Measurements from ENCODE around the gene MMP27. TPM values are rescaled to one million over a fixed set of nuclear protein-coding genes. Genes with fewer than 3 reads are reported as not detected.
"Not testable (repeated sequence)": the region's sequence is repeated elsewhere in the genome, so short reads cannot be mapped to it uniquely, and the experiment has no call there.

MMP27 gene, protein sequence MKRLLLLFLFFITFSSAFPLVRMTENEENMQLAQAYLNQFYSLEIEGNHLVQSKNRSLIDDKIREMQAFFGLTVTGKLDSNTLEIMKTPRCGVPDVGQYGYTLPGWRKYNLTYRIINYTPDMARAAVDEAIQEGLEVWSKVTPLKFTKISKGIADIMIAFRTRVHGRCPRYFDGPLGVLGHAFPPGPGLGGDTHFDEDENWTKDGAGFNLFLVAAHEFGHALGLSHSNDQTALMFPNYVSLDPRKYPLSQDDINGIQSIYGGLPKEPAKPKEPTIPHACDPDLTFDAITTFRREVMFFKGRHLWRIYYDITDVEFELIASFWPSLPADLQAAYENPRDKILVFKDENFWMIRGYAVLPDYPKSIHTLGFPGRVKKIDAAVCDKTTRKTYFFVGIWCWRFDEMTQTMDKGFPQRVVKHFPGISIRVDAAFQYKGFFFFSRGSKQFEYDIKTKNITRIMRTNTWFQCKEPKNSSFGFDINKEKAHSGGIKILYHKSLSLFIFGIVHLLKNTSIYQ
- total RNA-seq (not detected), total RNA-seq (0 reads per million in 29 experiments)
- not detected for total RNA-seq (2013)

DNA sequence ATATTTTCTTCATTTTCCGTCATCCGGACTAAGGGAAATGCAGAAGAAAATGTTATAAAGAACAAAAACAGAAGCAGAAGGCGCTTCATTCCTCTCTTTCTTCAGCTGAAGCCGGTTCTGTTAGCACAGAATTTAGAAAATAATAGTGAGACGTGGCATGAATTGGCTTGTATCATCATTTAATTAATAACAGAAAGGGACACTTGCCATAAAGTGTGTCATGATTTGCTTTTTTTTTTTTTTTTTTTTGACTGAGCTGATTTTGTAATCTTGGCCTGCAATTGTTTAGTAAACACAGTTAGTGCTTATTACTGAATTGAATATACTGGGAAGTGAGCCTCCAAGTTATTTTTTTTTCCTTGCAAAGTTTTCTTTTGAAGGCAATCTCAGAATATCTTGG, at the start of gene MMP27:
Gene MMP27, minus strand, starts transcription at position 144 of the 400 bp plus-strand sequence. Its CDS starts 55 bp downstream, at position 89.
- no peaks in the 10 kb centered on the region for H3K36me3 Mint-ChIP-seq
- CTCF ChIA-PET, result no interaction called here
- Histone ChIP-seq H3K4me1 (ENCODE audit: control insufficient read depth in 1 of 2, extremely low read depth in 1 of 2, insufficient read depth in 2 of 2, low read length in 2 of 2) (no peaks in the 10 kb centered on the region), H3K4me3 (ENCODE audit: control insufficient read depth in 1 of 2, extremely low read depth in 1 of 2, low read length in 1 of 2) (no peak within 1 kb of the TSS), H3K9me3 (no peaks in the 10 kb centered on the region), H3K36me3 (ENCODE audit: control insufficient read depth in 2 of 2, extremely low read depth in 1 of 2, insufficient read depth in 1 of 2, low read length in 1 of 2) (no peaks in the 10 kb centered on the region), H3K27me3 (replicated peaks in 1 of 2; ENCODE audit: control insufficient read depth in 2 of 2, extremely low read depth in 1 of 2, insufficient read depth in 2 of 2, low read length in 1 of 2) (no peaks in the 10 kb centered on the region), H3K27ac (ENCODE audit: low read length) (no peak within 1 kb of the TSS)
- no peak within 1 kb of the TSS for H3K4me3 Mint-ChIP-seq
- no peaks in the 10 kb centered on the region for H3K9me3 Mint-ChIP-seq
- peaks cover 4 to 5% of the 10 kb centered on the region in 2 donors for H3K27me3 Mint-ChIP-seq
- ATAC-seq (replicated peaks in 1 of 4) (no peak), DNase-seq (no peak)
- H3K27ac Mint-ChIP-seq, result no peak within 1 kb of the TSS
- peaks cover 0 to 2% (median 2%) of the 10 kb centered on the region in 3 donors for H3K4me1 Mint-ChIP-seq
- POLR2A ChIA-PET, result no interaction called here
- no CpG with 5 or more reads among the region's 5 CpGs for WGBS (ENCODE audit: insufficient coverage)

GRCh38 chr11:102753267-102753666, 47.7 kb upstream of the MMP27 start:
- Histone ChIP-seq H3K9me3 (peaks cover 2% of the 10 kb centered on the region), H3K27ac (ENCODE audit: low read length) (no peak overlapping the region), H3K27me3 (replicated peaks in 1 of 2; ENCODE audit: control insufficient read depth in 2 of 2, extremely low read depth in 1 of 2, insufficient read depth in 2 of 2, low read length in 1 of 2) (peaks cover 0 to 6% of the 10 kb centered on the region in 2 experiments), H3K4me3 (ENCODE audit: control insufficient read depth in 1 of 2, extremely low read depth in 1 of 2, low read length in 1 of 2) (no peak overlapping the region), H3K36me3 (ENCODE audit: control insufficient read depth in 2 of 2, extremely low read depth in 1 of 2, insufficient read depth in 1 of 2, low read length in 1 of 2) (no peaks in the 10 kb centered on the region), H3K4me1 (ENCODE audit: control insufficient read depth in 1 of 2, extremely low read depth in 1 of 2, insufficient read depth in 2 of 2, low read length in 2 of 2) (no peaks in the 10 kb centered on the region)
- ChIA-PET CTCF (no interaction called here), POLR2A (no interaction called here)
- ATAC-seq (replicated peaks in 1 of 4) (no peak), DNase-seq (no peak)
- WGBS (ENCODE audit: insufficient coverage), result no CpG with 5 or more reads among the region's 1 CpG
- Mint-ChIP-seq H3K27ac (no peak overlapping the region), H3K27me3 (peaks cover 18 to 35% of the 10 kb centered on the region in 2 donors), H3K9me3 (peaks cover 0 to 13% (median 3%) of the 10 kb centered on the region in 3 donors), H3K4me3 (no peak overlapping the region), H3K36me3 (no peaks in the 10 kb centered on the region), H3K4me1 (no peaks in the 10 kb centered on the region)

- DNase-seq (no peak), ATAC-seq (replicated peaks in 1 of 4) (no peak)
- Histone ChIP-seq H3K4me1 (ENCODE audit: control insufficient read depth in 1 of 2, extremely low read depth in 1 of 2, insufficient read depth in 2 of 2, low read length in 2 of 2) (no peaks in the 10 kb centered on the region), H3K27ac (ENCODE audit: low read length) (no peak overlapping the region), H3K36me3 (ENCODE audit: control insufficient read depth in 2 of 2, extremely low read depth in 1 of 2, insufficient read depth in 1 of 2, low read length in 1 of 2) (no peaks in the 10 kb centered on the region), H3K9me3 (peaks cover 2% of the 10 kb centered on the region), H3K27me3 (replicated peaks in 1 of 2; ENCODE audit: control insufficient read depth in 2 of 2, extremely low read depth in 1 of 2, insufficient read depth in 2 of 2, low read length in 1 of 2) (peaks cover 0 to 4% of the 10 kb centered on the region in 2 experiments), H3K4me3 (ENCODE audit: control insufficient read depth in 1 of 2, extremely low read depth in 1 of 2, low read length in 1 of 2) (no peak overlapping the region)
- H3K36me3 Mint-ChIP-seq, result no peaks in the 10 kb centered on the region
- H3K9me3 Mint-ChIP-seq, result peaks cover 5 to 19% (median 6%) of the 10 kb centered on the region in 3 donors
- peaks cover 18 to 30% of the 10 kb centered on the region in 2 donors for H3K27me3 Mint-ChIP-seq
- H3K4me1 Mint-ChIP-seq, result no peaks in the 10 kb centered on the region
- POLR2A ChIA-PET, result no interaction called here
- H3K27ac Mint-ChIP-seq, result no peak overlapping the region
- CTCF ChIA-PET, result no interaction called here
- no peak overlapping the region for H3K4me3 Mint-ChIP-seq
Observed at GRCh38 chr11:102751673-102752072, 46.1 kb upstream of the MMP27 start.

GRCh38 chr11:102749101-102749722, 43.6 kb upstream of the MMP27 start:
- H3K4me1 Mint-ChIP-seq, result no peaks in the 10 kb centered on the region
- ChIA-PET CTCF (interaction anchor here in 1 of 2 donors (0.6 kb wide), 1 partner anchor 16 kb away, joined by 3 read pairs; no protein-coding TSS in a partner anchor), POLR2A (no interaction called here)
- no peak overlapping the region for H3K27ac Mint-ChIP-seq
- H3K27me3 Mint-ChIP-seq, result peaks cover 9 to 19% of the 10 kb centered on the region in 2 donors
- peaks cover 5 to 19% (median 6%) of the 10 kb centered on the region in 3 donors for H3K9me3 Mint-ChIP-seq
- Histone ChIP-seq H3K27ac (ENCODE audit: low read length) (no peak overlapping the region), H3K4me3 (ENCODE audit: control insufficient read depth in 1 of 2, extremely low read depth in 1 of 2, low read length in 1 of 2) (no peak overlapping the region), H3K27me3 (replicated peaks in 1 of 2; ENCODE audit: control insufficient read depth in 2 of 2, extremely low read depth in 1 of 2, insufficient read depth in 2 of 2, low read length in 1 of 2) (peaks cover 0 to 4% of the 10 kb centered on the region in 2 experiments), H3K4me1 (ENCODE audit: control insufficient read depth in 1 of 2, extremely low read depth in 1 of 2, insufficient read depth in 2 of 2, low read length in 2 of 2) (no peaks in the 10 kb centered on the region), H3K36me3 (ENCODE audit: control insufficient read depth in 2 of 2, extremely low read depth in 1 of 2, insufficient read depth in 1 of 2, low read length in 1 of 2) (no peaks in the 10 kb centered on the region), H3K9me3 (no peaks in the 10 kb centered on the region)
- H3K4me3 Mint-ChIP-seq, result no peak overlapping the region
- no peaks in the 10 kb centered on the region for H3K36me3 Mint-ChIP-seq
- DNase-seq, result no peak
- no peak for ATAC-seq (replicated peaks in 1 of 4)

DNA sequence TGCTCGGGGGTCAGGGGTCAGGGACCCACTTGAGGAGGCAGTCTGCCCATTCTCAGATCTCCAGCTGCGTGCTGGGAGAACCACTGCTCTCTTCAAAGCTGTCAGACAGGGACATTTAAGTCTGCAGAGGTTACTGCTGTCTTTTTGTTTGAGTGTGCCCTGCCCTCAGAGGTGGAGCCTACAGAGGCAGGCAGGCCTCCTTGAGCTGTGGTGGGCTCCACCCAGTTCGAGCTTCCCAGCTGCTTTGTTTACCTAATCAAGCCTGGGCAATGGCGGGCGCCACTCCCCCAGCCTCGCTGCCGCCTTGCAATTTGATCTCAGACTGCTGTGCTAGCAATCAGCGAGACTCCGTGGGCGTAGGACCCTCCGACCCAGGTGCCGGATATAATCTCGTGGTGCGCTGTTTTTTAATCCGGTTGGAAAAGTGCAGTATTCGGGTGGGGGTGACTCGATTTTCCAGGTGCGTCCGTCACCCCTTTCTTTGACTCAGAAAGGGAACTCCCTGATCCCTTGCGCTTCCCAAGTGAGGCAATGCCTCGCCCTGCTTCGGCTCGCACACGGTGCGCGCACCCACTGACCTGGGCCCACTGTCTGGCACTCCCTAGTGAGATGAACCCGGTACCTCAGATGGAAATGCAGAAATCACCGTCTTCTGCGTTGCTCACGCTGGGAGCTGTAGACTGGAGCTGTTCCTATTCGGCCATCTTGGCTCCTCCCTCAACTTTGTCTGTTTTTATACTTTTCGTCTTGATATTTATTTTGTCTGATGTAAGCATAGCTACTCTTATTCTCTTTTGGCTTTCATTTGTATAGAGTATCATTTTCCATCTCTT, 41.4 kb upstream of the MMP27 start:
- H3K36me3 ChIP-seq (ENCODE audit: control insufficient read depth in 2 of 2, extremely low read depth in 1 of 2, insufficient read depth in 1 of 2, low read length in 1 of 2); H3K4me3 ChIP-seq (ENCODE audit: control insufficient read depth in 1 of 2, extremely low read depth in 1 of 2, low read length in 1 of 2); ATAC-seq (replicated peaks in 1 of 4); H3K27me3 ChIP-seq (replicated peaks in 1 of 2; ENCODE audit: control insufficient read depth in 2 of 2, extremely low read depth in 1 of 2, insufficient read depth in 2 of 2, low read length in 1 of 2); H3K9me3 ChIP-seq; POLR2A ChIA-PET; H3K27ac ChIP-seq (ENCODE audit: low read length); H3K36me3 Mint-ChIP-seq; H3K4me1 ChIP-seq (ENCODE audit: control insufficient read depth in 1 of 2, extremely low read depth in 1 of 2, insufficient read depth in 2 of 2, low read length in 2 of 2); H3K4me1 Mint-ChIP-seq; H3K4me3 Mint-ChIP-seq; H3K27ac Mint-ChIP-seq; DNase-seq: not testable (repeated sequence)
- WGBS (ENCODE audit: insufficient coverage), result 94% methylated on average over 18 of the region's 32 CpGs
- H3K27me3 Mint-ChIP-seq, result peaks cover 6 to 14% of the 10 kb centered on the region in 2 donors
- CTCF ChIA-PET, result interaction anchor here in 1 of 2 donors (0.6 kb wide), 1 partner anchor 78 kb away, joined by 3 read pairs; no protein-coding TSS in a partner anchor
- peaks cover 5 to 19% (median 6%) of the 10 kb centered on the region in 3 donors for H3K9me3 Mint-ChIP-seq

GRCh38 chr11:102734650-102735049, 29.1 kb upstream of the MMP27 start:
- ATAC-seq (replicated peaks in 1 of 4) (no peak), DNase-seq (no peak)
- Mint-ChIP-seq H3K4me1 (no peaks in the 10 kb centered on the region), H3K9me3 (peaks cover 0 to 3% (median 0%) of the 10 kb centered on the region in 3 donors), H3K27ac (no peak overlapping the region), H3K36me3 (no peaks in the 10 kb centered on the region), H3K27me3 (peaks cover 5 to 10% of the 10 kb centered on the region in 2 donors), H3K4me3 (no peak overlapping the region)
- Histone ChIP-seq H3K27me3 (replicated peaks in 1 of 2; ENCODE audit: control insufficient read depth in 2 of 2, extremely low read depth in 1 of 2, insufficient read depth in 2 of 2, low read length in 1 of 2) (peaks cover 0 to 8% of the 10 kb centered on the region in 2 experiments), H3K4me3 (ENCODE audit: control insufficient read depth in 1 of 2, extremely low read depth in 1 of 2, low read length in 1 of 2) (no peak overlapping the region), H3K36me3 (ENCODE audit: control insufficient read depth in 2 of 2, extremely low read depth in 1 of 2, insufficient read depth in 1 of 2, low read length in 1 of 2) (no peaks in the 10 kb centered on the region), H3K9me3 (no peaks in the 10 kb centered on the region), H3K4me1 (ENCODE audit: control insufficient read depth in 1 of 2, extremely low read depth in 1 of 2, insufficient read depth in 2 of 2, low read length in 2 of 2) (no peaks in the 10 kb centered on the region), H3K27ac (ENCODE audit: low read length) (no peak overlapping the region)
- CTCF ChIA-PET, result no interaction called here
- POLR2A ChIA-PET, result no interaction called here
